Inflammatory macrophage treated with lipopolysaccharide for 1 hour (primary cell): Measurements from ENCODE around the gene INO80E.
"Not testable (repeated sequence)": the region's sequence is repeated elsewhere in the genome, so short reads cannot be mapped to it uniquely, and the experiment has no call there.

ENCODE experiments used
- DNase-seq, 2 donors: peaks; one replicate each; pipeline ENCODE4 v3.0.0-alpha.2; 2020 to 2022

The INO80E gene

DNA sequence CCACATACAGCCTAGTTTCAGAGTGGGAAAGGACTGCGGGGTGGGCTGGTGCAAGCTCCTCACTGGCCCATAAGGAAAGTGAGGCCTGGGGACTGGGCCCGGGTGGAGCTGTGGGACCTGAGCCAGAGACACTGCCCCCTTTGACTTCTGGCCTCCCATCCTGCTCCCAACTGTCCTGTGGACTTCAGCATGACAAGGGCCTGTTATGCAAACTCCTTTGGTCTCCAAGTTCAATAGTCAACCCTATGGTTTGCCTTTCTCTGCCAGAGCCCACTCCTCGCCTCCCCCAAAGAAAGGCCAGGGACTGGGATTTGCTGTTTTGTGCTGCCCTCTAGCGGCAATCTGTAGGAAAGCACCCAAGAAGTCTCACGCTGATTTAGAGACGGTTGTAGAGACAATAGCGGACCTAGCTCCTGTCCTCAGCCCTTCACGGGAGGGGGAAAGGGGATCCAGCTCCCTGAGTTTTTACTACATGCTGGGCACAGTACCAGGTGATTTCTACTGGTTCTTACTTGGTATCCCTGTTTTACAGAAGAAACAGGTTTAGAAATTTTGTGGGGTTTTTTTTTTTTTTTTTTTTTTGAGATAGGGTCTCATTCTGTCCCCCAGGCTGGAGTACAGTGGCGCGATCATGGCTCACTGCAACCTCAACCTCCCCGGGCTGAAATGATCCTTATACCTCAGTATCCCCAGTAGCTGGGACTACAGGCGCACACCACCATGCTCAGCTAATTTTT lies 36.2 kb downstream of the INO80E start:
- DNase-seq = peak; percentile 46 to 80

DNA sequence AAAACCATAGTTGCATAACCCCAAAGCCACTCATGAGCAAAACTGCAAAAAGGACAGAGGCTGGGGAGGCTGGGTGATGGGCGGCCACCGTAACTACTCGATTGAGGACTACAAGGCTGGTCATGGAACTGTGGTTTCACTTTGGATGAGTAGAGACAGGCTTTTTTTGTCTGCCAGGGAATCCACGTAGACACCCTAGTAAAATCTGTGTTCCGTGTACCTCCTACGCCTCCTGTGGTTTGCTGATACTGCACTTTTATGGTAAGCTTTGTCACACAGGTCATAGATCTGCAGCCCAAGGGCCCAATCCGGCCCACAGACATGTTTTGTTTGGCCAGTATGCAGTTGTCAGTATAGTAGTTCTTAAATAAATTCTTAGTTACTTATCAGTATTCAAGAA lies 37.2 kb downstream of the INO80E start:
- DNase-seq = no peak

DNA sequence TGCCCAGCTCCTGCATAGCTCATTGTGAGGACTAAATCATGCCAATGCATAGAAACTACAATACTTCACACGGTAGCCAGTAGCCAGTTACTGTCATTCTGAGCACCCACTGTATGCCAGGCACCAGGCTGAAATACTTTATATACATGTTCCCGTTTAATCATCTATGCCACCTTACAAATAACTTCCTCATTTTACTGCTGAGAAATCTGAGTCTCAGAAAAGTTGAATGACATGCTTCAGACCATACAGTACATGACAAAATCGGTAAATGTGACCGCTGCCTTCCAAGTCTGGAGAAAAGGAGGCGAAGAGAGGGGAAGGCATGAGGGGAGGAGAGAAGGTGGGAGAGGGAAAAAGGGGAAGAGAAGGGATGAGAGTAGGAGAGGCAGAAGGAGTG lies 44.2 kb downstream of the INO80E start:
- peak; percentile 35 to 49 for DNase-seq

DNA sequence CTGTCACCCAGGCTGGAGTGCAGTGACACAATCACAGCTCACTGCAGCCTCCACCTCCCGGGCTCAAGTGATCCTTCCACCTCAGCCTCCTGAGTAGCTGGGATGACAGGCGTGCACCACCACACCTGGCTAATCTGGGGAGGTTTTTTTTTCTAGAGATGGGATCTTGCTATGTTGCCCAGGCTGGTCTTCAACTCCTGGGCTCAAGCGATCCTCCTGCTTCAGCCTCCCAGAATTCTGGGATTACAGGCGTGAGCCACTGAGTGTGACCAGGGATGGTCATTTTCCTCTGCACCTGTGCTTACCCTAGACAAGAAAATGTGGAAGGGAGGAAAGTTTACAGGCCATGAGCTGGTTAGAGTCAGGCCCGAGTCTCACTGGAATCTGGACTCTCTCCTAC lies 44.6 kb downstream of the INO80E start:
- not testable (repeated sequence) for DNase-seq

DNA sequence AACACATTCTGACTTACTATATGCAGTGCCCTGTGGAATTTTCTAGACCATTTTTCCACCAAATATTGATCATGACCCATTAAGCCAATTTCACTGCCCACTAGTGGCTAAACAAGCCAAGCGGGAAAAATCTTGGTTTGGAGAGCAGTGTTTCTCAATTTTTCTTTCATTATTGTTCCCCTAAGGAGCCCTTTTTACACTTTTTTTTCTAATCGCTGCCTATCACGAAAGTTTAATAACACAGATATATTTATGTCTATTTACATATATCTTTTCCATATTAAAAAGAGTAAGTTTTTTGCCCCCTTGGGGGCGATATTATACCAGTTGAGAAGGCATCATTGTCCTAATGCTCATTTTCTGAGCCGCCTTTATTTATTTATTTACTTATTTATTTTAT lies 45.8 kb downstream of the INO80E start:
- DNase-seq = peak; percentile 8 to 75

DNA sequence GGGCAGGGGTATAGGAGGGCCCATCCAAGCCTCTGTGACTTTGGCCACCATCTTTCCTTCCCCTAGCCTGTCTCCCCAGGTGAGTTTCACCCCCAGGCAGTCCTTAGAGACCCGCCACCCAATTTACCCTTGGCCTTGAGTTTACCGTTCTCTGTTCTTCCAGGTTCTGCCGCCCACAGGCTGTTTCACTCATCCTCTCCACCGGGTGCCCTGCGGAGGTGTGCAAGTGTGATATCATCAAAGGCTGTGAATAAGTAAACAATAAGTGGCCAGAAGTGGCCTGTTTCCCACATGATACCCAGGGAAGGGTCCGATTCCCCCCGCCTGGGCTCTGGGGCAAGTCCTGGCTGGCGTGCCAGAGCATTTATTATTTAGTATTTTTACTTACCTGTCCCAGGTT lies 50.1 kb downstream of the INO80E start:
- DNase-seq = no peak

DNA sequence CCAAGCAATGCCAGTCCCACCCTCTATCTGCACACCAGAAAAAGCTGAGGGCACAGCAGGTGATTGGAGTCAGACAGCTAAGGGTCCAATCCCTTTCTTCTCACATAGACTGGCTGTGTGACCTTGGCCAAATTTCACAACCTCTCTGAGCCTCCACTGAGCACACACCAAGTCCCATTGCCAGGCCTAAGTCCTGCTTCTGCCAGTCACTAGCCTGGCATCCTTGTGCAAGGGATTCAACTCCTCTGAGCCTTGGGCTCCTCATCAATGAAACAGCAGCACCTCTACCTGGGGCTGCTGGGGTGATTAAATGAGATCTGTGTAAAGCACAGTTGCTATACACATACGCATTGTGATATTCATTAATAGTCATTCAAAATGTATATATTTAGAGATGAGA lies 50.5 kb downstream of the INO80E start:
- no peak for DNase-seq

DNA sequence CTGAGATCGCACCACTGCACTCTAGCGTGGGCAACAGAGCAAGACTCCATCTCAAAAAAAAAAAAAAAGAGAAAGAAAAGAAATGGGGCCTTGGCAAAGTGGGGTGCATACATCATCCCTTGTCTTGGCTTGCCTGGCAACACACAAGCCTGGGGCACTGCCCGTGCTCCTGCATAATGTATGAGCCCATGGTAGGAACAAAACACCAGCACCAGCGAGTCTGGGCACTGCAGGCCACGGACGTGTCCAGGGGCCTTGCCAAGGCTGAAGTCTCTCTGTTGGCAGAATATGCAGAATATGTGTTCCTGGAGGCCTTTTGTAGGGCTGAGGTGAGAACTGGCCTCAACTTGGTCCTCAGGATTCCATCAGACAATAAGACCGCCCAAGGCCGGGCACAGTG lies 53.8 kb downstream of the INO80E start:
- no peak for DNase-seq

DNA sequence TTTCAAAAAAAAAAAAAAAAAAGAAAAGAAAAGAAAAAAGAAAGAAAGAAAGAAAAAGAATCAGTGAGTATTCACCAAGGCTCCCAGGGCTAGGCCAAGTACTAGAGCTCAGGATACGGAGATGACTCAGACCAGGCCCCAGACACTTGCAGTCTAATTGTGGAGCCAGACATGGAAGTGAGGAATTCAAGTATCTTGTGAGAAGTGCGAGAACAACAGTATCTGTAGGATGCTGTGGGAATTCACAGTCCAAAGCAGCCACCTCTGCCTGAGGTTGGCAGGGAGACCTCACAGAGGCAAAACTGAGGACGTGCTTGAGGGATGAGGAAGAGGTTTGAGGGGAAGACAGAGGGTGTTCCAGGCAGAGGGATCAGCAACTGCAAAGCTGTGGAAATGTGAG lies 55.5 kb downstream of the INO80E start:
- peak in 1 of 2 donors; percentile 2 for DNase-seq

DNA sequence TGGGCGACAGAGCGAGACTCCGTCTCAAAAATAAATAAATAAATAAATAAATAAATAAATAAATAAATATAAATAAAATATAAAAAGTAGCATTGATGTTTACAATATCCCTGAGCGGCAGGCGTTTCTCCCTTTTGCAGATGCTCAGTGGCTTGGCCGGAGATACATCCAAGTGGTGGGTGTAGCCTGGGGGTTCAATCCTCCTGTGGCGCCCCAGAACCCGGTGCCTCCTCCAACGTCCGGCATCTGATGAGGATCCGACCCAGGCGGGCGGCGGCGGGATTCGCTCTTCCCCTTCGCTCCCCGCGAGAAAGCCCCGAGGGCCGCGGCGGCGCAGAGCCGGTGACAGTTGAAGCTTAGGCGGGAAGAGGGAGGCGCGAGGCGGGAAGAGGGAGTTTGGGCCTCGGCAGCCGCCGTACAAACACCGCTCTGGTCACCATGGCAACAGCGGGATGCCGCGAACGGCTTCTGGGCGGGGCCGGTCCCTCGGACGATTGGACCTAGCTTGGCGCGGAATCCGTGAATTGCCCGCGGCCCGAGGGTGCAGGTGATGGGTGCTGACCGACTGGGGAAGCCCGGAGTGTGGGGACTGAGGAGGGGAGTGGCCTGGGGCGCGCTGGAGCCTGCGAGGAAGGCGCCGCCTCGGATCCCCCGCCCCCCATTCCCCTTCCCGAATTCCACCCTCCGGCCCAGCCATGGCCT lies 56.8 kb downstream of the INO80E start:
- DNase-seq = peak; percentile 88 to 96

DNA sequence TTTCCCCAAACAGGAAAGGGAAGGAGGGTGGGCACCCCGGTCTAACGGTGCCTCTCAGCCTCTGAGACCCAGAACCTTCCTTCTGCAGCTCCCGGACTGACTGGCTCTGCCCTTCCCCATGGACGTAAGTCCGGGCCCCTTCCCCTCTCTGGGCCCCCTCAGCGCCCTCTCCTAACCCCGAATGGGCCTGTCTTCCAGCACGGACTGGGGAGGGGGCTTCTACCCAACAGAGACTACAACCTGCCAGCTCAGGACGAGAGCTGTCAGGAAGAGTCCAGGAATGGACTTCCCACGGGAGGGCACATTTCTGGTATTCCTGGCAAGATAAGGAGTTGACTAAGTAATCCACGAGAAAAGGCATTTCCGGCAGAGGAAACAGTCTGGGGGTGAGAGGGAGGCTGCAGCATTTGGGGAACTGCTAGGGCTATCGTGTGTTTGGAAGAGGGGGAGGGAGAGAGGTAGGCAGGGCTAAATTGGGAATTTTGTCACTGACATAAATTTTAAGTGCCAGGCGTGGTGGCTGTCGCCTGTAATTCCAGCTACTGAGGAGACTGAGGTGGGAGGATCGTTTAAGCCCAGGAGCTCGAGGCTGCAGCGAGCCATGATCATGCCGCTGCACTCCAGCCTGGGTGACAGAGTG lies 57.5 kb downstream of the INO80E start:
- peak; percentile 25 to 31 for DNase-seq

DNA sequence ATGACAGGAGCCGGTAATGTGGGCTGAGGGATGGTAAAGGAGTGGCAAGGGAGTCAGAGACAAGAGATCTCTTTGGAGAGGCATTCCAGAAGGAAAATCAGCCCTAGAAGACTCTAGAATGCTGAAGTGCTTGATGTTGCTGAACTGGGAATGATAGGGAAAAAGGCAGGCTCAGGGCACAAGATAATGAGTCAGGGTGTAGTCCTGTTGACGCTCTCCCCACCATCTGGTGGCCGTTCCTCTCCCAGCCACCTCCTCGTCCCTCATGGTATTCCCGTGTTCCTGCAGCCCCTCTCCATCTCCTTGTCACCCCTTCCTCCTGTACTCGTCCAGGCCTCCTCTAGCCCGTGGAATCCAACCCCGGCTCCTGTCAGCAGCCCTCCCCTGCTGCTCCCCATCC lies 58.4 kb downstream of the INO80E start:
- DNase-seq = no peak

DNA sequence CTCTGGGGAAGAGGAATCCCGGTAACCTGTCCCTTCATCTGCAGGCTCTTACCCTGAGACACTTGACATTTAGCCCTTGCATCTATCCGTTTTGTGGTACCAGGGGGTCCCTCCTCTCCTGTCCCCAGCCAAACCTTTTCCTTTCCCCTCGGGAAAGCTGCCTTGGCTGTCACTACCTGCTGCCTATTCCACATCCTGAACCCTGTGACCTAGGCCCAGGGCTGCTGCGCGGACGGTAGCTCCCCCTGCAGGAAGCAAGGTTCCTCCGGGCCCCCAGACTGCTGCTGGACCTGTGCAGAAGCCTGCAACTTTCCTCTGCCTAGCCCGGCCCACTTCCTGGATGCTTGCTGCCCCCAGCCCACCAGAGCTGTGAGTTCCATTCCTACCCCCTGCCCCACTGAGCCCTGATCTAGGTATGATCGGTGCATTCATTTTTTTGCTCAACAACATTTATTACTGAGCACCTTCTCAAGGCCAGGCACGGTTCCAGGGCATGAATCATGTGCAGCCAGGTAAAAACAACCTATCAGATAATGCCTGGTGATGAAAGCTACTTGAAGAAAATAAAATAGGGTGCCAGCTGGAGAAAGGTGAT lies 59.0 kb downstream of the INO80E start:
- DNase-seq = peak; percentile 20 to 37
